SK-N-SH (cell line): Measurements from ENCODE around the gene NRN1L. TPM values are rescaled to one million over a fixed set of nuclear protein-coding genes. Genes with fewer than 3 reads are reported as not detected.

Source experiments
- CTCF ChIA-PET: fragments of 300-600, 350-600 bp; formaldehyde crosslinking; extraction: SDS; loops from one replicate; lab custom pipeline; 2021; lab: Yijun Ruan, JAX
- POLR2A ChIA-PET: fragments of 350-600 bp; sonication (Branson Sonifier 250); formaldehyde crosslinking; extraction: SDS; loops from one replicate; lab custom pipeline; 2020; ENCODE audit warnings: antibody characterized with exemption, inconsistent platforms; lab: Yijun Ruan, JAX
- DNase-seq: peaks from one replicate; pipeline ENCODE4 v3.0.0; 2012
- H2AFZ ChIP-seq: fragments of 200-600 bp; sonication (generic); 2 replicates; pipeline ENCODE4 v1.8.1; 2016; ENCODE audit warnings: antibody characterized with exemption, mild to moderate bottlenecking, low read depth
- H3F3A ChIP-seq: fragments of 200-600 bp; sonication (generic); replicated peaks from 2 replicates; pipeline ENCODE3; 2016; ENCODE audit warnings: antibody characterized with exemption, mild to moderate bottlenecking; ENCODE audit not compliant: insufficient read depth
- H3K27ac ChIP-seq, 2 experiments: fragments of 200-500 bp in 1 of 2; fragments of 200-600 bp in 1 of 2; sonication (Bioruptor generic) in 1 of 2; sonication (generic), shearing (Covaris generic) in 1 of 2; 2 replicates each; pipeline versions ENCODE4 v1.5.1 to v1.6.1; 2014 to 2016; ENCODE audit warnings: low read depth in 2 of 2, inconsistent platforms in 1 of 2, low read length in 1 of 2, mild to moderate bottlenecking in 1 of 2, mixed read lengths in 1 of 2
- H3K27me3 ChIP-seq: fragments of 200-600 bp; sonication (generic), shearing (Covaris generic); 2 replicates; pipeline ENCODE4 v1.6.1; 2016; ENCODE audit warnings: mixed run types; ENCODE audit not compliant: insufficient read depth
- H3K36me3 ChIP-seq, 2 experiments: fragments of 200-500 bp in 1 of 2; fragments of 200-600 bp in 1 of 2; sonication (Bioruptor generic) in 1 of 2; sonication (generic) in 1 of 2; replicated peaks in 1 of 2; 2 replicates each; pipeline versions ENCODE3 to v1.5.1; 2014 to 2016; ENCODE audit warnings: low read length in 1 of 2, mild to moderate bottlenecking in 1 of 2; ENCODE audit not compliant: insufficient read depth in 2 of 2, control insufficient read depth in 1 of 2
- H3K4me1 ChIP-seq, 2 experiments: fragments of 200-500 bp in 1 of 2; fragments of 200-600 bp in 1 of 2; sonication (Bioruptor generic) in 1 of 2; sonication (generic), shearing (Covaris generic) in 1 of 2; 2 replicates each; pipeline versions ENCODE4 v1.5.1 to v1.6.1; 2014 to 2016; ENCODE audit warnings: low read depth in 1 of 2, low read length in 1 of 2, mixed run types in 1 of 2; ENCODE audit not compliant: insufficient read depth in 2 of 2, control insufficient read depth in 1 of 2
- H3K4me2 ChIP-seq: fragments of 200-600 bp; sonication (generic), shearing (Covaris generic); 2 replicates; pipeline ENCODE4 v1.6.1; 2017; ENCODE audit warnings: mixed run types
- H3K4me3 ChIP-seq, 2 experiments: fragments of 200-500 bp in 1 of 2; fragments of 200-600 bp in 1 of 2; sonication (Bioruptor generic) in 1 of 2; sonication (generic), shearing (Covaris generic) in 1 of 2; 2 replicates each; pipeline versions ENCODE4 v1.5.1 to v1.8.1; 2014 to 2016; ENCODE audit warnings: low read depth in 2 of 2, inconsistent platforms in 1 of 2, low read length in 1 of 2, mild to moderate bottlenecking in 1 of 2, mixed read lengths in 1 of 2, moderate library complexity in 1 of 2
- H3K79me2 ChIP-seq: fragments of 200-600 bp; sonication (generic); 2 replicates; pipeline ENCODE4 v1.8.1; 2017; ENCODE audit warnings: mild to moderate bottlenecking; ENCODE audit not compliant: insufficient read depth
- H3K9ac ChIP-seq: fragments of 200-600 bp; sonication (generic); 2 replicates; pipeline ENCODE4 v1.6.1; 2017; ENCODE audit warnings: mixed run types
- H3K9me2 ChIP-seq: fragments of 200-600 bp; sonication (generic); 2 replicates; pipeline ENCODE4 v1.6.1; 2017; ENCODE audit warnings: mixed run types
- H3K9me3 ChIP-seq: fragments of 200-600 bp; sonication (generic); 2 replicates; pipeline ENCODE4 v1.6.1; 2017; ENCODE audit warnings: mixed run types, mild to moderate bottlenecking, moderate library complexity
- H4K20me1 ChIP-seq: fragments of 200-600 bp; sonication (generic); 2 replicates; pipeline ENCODE4 v1.6.1; 2017; ENCODE audit warnings: mild to moderate bottlenecking, mixed run types; ENCODE audit not compliant: insufficient read depth
- GABPA ChIP-seq: IDR thresholded peaks from 2 replicates; pipeline ENCODE4 v1.4.0; 2012; ENCODE audit warnings: low read depth, mild to moderate bottlenecking
- MAX ChIP-seq: IDR thresholded peaks from 2 replicates; pipeline ENCODE4 v1.4.0; 2012; ENCODE audit warnings: low read depth
- MXI1 ChIP-seq: IDR thresholded peaks from 2 replicates; pipeline ENCODE4 v1.6.1; 2012; ENCODE audit warnings: mild to moderate bottlenecking, low read depth, low read length, improper control_type of control experiment
- RXRA ChIP-seq: IDR thresholded peaks from 2 replicates; pipeline ENCODE4 v1.4.0; 2012; ENCODE audit warnings: low read depth, mild to moderate bottlenecking, borderline replicate concordance
- SIN3A ChIP-seq: IDR thresholded peaks from 2 replicates; pipeline ENCODE4 v1.6.1; 2012; ENCODE audit warnings: low read depth, mild to moderate bottlenecking, low read length, moderate library complexity, borderline replicate concordance
- TAF1 ChIP-seq: IDR thresholded peaks from 2 replicates; pipeline ENCODE4 v1.6.1; 2012; ENCODE audit warnings: low read depth, mild to moderate bottlenecking, low read length, moderate library complexity, borderline replicate concordance
- TCF12 ChIP-seq: IDR thresholded peaks from 2 replicates; pipeline ENCODE4 v1.4.0; 2012
- TEAD4 ChIP-seq: IDR thresholded peaks from 2 replicates; pipeline ENCODE4 v1.4.0; 2012; ENCODE audit warnings: mild to moderate bottlenecking, borderline replicate concordance; ENCODE audit not compliant: insufficient read depth
- YY1 ChIP-seq: IDR thresholded peaks from 2 replicates; pipeline ENCODE4 v1.4.0; 2012; ENCODE audit warnings: low read depth, mild to moderate bottlenecking
- WGBS: methylation state at CpG from one replicate; pipeline ENCODE4 v1.1.6; 2017; ENCODE audit warnings: low lambda C conversion rate; 5-methylcytosine and 5-hydroxymethylcytosine counted together
- polyA plus RNA-seq, 3 experiments: library from polyadenylated mRNA; depleted of rRNA; stranded (reverse); fragments of >200 nt; gene quantifications; 2 replicates each; pipeline ENCODE4 v1.2.3, GENCODE V29; 2012
- TF ChIP-seq, protein P1 (sequence below): fragments of 150-350 bp; IDR thresholded peaks from 2 replicates; pipeline ENCODE4 v1.6.1; 2017; ENCODE audit warnings: antibody characterized with exemption, low read length, low read depth, borderline replicate concordance

Gene NRN1L
- polyA plus RNA-seq, 1 of the 3 experiments (the other 2 are of a cell fraction), result 0.41 TPM

DNA sequence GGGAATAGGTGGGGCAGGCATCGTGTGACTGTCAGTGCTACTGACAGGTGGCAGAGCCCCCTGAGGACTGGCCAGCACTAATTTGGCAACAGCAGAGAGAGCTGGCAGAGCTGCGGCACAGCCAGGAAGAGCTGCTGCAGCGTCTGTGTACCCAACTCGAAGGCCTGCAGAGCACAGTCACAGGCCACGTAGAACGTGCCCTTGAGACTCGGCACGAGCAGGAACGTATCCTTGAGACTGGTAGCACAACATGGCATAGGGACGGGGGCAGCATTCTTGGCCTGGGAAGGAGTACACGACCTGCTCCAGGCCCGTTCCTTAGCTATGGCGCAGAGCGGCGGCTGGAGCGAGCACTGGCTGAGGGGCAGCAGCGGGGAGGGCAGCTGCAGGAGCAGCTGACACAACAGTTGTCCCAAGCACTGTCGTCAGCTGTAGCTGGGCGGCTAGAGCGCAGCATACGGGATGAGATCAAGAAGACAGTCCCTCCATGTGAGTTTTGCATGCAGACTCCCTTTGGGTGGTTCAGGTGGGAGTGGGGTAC is 3.0 kb upstream of the NRN1L start:
- CTCF ChIA-PET, result interaction anchor here (0.8 to 22.4 kb wide), 7 partner anchors 7 to 66 kb away, joined by 3 to 564 read pairs (median 14); partner anchors contain the start of genes CTRL, EDC4, LCAT and PSKH1
- Histone ChIP-seq H3K4me3 (no peak overlapping the region), H3K9me3 (no peaks in the 10 kb centered on the region), H3K27ac (no peak overlapping the region), H3K27me3 (no peaks in the 10 kb centered on the region), H3K4me2 (no peak overlapping the region), H3F3A (peaks cover 14% of the 10 kb centered on the region), H2AFZ (no peak overlapping the region), H3K36me3 (peaks cover 21 to 81% of the 10 kb centered on the region in 2 experiments), H3K4me1 (peaks cover 7 to 13% of the 10 kb centered on the region in 2 experiments; a peak in 2 of 4 replicates), H3K9ac (no peak overlapping the region), H3K9me2 (no peaks in the 10 kb centered on the region), H4K20me1 (peaks cover 18% of the 10 kb centered on the region), H3K79me2 (peaks cover 2% of the 10 kb centered on the region; the same call in 1 of the 2 replicates)
- TF ChIP-seq SIN3A (no peak), MAX (no peak), TEAD4 (no peak), RXRA (no peak), MXI1 (no peak), TCF12 (no peak), YY1 (no peak), GABPA (no peak), TAF1 (no peak)
- TF ChIP-seq, protein P1, sequence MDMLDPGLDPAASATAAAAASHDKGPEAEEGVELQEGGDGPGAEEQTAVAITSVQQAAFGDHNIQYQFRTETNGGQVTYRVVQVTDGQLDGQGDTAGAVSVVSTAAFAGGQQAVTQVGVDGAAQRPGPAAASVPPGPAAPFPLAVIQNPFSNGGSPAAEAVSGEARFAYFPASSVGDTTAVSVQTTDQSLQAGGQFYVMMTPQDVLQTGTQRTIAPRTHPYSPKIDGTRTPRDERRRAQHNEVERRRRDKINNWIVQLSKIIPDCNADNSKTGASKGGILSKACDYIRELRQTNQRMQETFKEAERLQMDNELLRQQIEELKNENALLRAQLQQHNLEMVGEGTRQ, result no peak
- 95% methylated on average over 19 of the region's 21 CpGs for WGBS
- no peak for DNase-seq
- POLR2A ChIA-PET, result interaction anchor here (1.0 to 3.5 kb wide), 3 partner anchors 8 to 53 kb away, joined by 3 to 12 read pairs (median 5); partner anchors contain the start of genes EDC4 and PSKH1

DNA sequence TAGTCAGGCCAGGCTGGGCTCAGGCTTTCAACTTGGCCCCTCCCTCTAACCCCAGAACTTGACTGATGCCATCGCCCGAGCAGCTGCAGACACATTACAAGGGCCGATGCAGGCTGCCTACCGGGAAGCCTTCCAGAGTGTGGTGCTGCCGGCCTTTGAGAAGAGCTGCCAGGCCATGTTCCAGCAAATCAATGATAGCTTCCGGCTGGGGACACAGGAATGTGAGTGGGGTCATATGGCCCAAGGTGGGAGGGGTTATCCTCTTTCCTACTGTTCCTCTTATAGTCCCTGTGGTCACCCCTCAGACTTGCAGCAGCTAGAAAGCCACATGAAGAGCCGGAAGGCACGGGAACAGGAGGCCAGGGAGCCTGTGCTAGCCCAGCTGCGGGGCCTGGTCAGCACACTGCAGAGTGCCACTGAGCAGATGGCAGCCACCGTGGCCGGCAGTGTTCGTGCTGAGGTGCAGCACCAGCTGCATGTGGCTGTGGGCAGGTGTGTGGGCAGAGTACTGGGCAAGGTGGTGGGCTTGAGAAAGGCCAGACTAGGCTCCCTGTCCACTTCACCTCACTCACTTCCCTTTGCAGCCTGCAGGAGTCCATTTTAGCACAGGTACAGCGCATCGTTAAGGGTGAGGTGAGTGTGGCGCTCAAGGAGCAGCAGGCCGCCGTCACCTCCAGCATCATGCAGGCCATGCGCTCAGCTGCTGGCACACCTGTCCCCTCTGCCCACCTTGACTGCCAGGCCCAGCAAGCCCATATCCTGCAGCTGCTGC is 2.1 kb upstream of the NRN1L start:
- Histone ChIP-seq H3K9ac (no peak overlapping the region), H3F3A (peaks cover 14% of the 10 kb centered on the region), H3K27me3 (no peaks in the 10 kb centered on the region), H2AFZ (no peak overlapping the region), H3K4me1 (peaks cover 7 to 13% of the 10 kb centered on the region in 2 experiments; a peak in 2 of 4 replicates), H3K27ac (no peak overlapping the region), H3K9me2 (no peaks in the 10 kb centered on the region), H3K9me3 (no peaks in the 10 kb centered on the region)
- WGBS, result 93% methylated on average over 17 of the region's 18 CpGs
- POLR2A ChIA-PET, result interaction anchor here (1.0 to 3.5 kb wide), 5 partner anchors 9 to 53 kb away, joined by 3 to 12 read pairs (median 5); partner anchors contain the start of genes EDC4 and PSKH1
- TF ChIP-seq SIN3A (no peak), TAF1 (no peak)
- TF ChIP-seq, all 33 proteins: peak for 0
- Histone ChIP-seq H3K4me2 (no peak overlapping the region), H3K79me2 (no peaks in the 10 kb centered on the region), H3K4me3 (no peak overlapping the region), H4K20me1 (peaks cover 12% of the 10 kb centered on the region), H3K36me3 (peaks cover 19 to 74% of the 10 kb centered on the region in 2 experiments)
- CTCF ChIA-PET, result interaction anchor here (0.8 to 22.4 kb wide), 12 partner anchors 8 to 67 kb away, joined by 3 to 564 read pairs (median 9); partner anchors contain the start of genes CTRL, EDC4, LCAT and PSKH1
- no peak for DNase-seq
